ENCODE results near the gene ISY1.
A peak's percentile ranks its signal among the peaks of the same experiment; 100 is the strongest.
"Not testable (repeated sequence)": the region's sequence is repeated elsewhere in the genome, so short reads cannot be mapped to it uniquely, and the experiment has no call there.

ISY1 gene

DNA sequence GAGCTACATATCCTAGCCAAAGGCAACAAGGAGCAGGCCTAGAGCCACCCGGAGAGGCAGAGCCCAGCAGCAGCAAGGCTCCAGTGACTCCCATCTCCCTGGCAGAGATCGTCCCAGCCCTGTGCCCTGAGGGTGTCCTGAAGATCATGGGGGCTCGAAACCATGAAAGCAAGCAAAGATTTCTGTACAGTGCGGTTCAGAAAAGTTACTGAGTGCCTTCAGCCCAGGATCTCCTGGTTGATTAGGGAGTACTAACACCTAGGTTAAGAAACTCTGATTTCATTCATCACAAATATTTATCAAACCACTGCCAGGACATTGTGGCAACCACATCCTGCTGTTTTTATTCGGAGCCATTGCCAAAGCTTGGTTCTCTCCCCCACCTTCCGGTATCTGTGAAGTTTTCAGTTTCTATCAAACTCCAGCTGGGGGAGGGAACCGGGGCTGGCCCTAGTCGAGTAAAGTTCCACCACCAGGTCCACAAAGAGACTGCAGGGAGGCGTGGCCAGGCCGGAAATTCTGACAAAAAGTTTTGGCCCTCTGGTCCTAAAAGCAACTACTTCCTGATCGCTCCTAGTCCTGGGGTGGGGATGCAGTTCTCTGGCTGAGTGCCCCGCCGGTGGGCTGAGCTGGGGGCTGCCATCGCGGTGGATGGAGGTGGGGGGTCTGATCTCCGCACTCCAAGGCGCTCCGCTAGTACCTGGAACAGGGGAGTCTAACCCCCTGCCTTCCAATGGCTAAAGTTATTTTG is 40.4 kb downstream of the ISY1 start:
- DNase-seq (ENCODE audit: low spot score): peak; percentile 73

DNA sequence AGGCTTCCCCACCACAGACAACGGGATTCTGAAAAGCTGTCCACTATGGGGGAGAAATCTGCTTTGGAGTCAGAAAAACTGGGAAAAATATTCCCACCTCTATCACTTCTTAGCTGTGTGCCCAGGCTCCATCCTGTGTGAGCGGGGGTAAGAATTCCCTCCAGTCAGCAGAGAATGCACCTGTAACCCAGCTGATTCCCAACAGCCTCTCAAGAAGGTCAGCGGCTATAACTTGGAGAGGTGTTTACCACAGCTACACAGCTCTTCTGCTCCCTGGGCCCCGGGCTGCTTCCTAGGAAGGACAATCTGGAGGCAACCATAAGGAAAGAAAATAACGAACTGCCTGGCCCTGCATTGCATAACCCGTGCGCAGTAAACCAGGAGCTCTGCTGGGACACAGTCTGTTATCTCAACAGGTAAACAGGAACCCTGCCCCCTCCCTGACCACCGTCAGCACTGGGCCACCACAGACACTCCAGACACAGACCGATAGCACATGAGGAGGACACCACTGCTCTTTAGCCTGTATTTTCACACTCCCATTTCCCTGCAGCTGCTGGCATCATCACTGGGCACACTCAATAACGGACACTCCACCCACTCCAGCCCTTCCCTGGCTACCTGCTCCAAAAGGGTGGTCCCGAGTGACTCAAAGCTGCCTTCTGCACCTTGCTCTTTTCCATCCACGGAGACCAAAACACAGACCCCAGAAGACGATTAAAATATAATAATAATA is 41.3 kb downstream of the ISY1 start:
- DNase-seq (ENCODE audit: low spot score): no peak

DNA sequence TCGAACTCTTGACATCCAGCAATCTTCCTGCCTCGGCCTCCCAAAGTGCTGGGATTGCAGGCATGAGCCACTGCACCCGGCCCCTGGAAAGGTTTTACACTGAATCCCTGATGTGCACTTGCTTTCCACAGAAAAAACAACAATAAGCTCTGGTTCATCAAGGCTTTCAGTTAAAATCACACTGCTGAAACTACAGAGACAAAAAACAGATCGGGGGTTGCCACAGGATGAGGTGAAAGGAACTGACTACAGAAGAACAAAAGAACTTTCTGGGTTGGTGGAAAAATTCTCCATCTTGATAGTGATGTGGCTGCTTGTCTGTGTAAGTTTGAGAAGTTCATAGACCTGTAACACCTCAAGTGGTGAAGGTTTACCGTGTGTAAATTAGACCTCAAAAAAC is 42.1 kb downstream of the ISY1 start:
- no peak for DNase-seq (ENCODE audit: low spot score)

DNA sequence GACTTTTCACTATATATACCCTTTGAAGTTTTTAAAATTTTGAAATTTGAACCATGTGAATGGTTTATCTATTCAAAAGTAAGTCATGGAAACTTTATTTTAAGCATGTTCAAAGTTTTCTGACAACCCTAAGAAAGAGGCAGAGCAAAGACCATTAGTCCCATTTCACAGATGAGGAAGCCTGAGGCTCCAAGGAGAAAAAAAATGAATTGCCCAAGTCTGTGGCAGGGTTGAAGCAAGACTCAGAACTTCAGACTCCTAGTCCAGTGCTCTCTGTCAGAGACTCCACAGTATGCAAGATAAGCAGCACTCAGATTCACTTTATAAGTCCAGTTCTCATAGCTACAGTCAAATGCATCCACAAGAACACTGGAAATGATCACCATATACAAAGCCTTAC is 43.7 kb downstream of the ISY1 start:
- no peak for DNase-seq (ENCODE audit: low spot score)

DNA sequence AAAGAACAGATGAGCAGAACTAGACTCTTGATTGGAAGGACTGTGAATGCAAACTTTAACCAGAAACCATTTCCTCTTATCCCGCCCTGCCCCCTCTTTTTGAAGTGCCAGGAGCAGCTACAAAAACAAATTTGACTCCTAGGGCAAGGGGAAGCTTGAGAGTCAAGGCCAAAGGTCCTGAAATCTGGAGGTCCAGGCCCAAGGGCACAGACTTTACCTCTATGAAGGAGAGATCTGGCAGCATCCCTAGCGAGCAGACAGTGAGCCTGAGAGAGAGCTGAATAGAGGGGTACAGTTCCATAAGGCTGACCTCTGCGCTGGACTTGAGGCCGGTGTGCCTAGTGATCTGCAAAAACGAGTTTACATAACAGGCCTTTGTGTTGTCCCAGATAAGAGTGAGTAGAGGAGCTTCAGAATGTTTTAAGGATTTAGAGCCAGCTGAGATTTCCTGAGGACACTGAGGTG is 44.3 kb downstream of the ISY1 start:
- DNase-seq (ENCODE audit: low spot score): no peak

DNA sequence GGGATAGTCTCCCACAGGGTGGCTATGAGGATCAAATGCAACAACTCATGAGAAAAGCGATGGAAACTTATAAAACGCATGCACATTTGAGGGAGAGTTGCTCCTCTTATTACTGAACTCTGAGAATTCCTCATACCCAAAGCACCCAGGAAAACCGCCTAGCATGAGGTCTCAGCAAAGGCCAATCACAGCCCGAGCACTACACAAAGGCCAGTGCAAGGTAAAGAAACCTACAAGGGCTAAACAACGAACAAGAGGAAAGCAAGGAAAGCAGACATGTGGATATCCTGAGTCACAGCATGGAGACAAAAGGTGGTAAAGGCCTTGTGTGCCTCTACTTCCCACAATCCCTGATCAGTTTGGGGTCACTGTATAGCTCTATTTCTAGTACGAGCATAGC is 46.4 kb downstream of the ISY1 start:
- no peak for DNase-seq (ENCODE audit: low spot score)

DNA sequence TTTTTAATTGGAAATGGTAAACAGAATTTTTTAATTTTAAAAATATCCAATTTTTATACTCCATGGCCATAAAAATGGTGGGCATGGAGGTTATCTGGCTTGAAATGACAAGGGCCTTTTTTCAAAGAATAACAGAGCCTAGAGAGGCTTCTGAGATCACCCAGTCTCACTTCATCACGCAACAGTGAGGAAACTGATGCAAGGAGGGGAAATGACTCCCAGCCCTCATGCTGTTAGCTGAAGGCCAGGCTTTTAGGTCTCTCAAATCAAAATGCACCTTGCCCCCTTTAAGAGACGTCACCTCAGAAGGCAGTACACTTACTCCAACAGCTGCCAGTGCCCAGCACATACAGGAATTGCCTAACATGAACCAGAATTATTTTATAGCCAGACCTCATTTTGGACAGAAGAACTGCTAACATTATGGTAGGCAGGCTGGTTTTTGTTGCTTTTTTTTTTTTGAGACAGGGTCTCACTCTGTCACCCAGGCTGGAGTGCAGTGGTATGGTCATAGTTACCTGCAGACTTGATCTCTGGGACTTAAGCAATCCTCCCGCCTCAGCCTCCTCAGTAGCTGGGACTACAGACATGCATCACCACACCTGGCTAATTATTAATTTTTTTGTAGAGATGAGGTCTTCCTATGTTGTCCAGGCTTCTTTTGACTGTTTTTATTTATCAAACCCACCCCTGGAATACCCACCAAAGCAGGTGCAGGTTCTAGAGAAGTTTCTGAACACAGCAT is 48.4 kb downstream of the ISY1 start:
- DNase-seq (ENCODE audit: low spot score): peak; percentile 46

DNA sequence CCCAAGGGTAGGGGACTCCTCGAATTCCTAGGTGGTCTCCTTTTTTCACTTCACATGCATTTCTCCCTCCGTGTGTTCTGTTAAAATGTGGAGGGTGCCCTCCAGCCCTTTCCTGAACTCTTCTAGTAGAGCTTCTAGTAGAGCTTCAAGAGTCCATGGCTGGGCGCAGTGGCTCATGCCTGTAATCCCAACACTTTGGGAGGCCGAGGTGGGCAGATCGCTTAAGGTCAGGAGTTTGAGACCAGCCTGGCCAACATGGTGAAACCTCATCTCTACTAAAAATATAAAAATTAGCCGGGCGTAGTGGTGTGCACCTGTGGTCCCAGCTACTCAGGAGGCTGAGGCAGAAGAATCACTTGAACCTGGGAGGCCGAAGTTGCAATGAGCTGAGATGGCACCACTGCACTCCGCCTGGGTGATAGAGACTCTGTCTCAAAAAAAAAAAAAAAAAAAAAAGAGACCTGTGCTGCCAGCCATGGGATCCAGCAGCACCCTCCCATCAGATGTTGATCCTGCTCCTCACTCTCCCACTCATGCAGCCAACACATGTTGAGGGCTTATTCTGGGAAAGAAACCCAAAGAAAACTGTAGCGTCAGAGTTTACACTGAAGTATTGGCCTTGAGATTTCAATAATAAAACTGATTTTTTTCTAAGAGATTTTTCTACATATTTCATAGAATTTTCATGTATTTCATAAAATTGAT is 49.6 kb downstream of the ISY1 start:
- DNase-seq (ENCODE audit: low spot score): not testable (repeated sequence)

DNA sequence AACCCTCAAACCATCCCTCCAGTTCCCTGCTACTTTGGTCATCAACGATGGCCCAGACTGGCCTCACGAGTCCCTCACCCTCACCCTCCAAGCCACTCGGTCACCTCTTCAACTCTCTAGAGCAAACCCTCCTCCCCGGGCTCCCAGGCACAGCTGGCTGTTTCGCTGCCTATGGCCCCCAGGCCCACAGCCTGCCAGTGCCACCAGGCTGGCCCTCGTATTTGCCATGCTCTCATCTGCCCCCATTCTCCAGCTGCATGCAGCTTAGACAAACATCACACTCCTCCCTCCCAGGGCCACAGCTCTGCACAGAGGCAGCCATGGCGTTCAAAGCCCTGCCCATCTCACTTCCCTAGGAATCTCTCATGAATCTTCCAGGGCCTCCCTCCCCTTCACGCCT is 53.1 kb downstream of the ISY1 start:
- no peak for DNase-seq (ENCODE audit: low spot score)

DNA sequence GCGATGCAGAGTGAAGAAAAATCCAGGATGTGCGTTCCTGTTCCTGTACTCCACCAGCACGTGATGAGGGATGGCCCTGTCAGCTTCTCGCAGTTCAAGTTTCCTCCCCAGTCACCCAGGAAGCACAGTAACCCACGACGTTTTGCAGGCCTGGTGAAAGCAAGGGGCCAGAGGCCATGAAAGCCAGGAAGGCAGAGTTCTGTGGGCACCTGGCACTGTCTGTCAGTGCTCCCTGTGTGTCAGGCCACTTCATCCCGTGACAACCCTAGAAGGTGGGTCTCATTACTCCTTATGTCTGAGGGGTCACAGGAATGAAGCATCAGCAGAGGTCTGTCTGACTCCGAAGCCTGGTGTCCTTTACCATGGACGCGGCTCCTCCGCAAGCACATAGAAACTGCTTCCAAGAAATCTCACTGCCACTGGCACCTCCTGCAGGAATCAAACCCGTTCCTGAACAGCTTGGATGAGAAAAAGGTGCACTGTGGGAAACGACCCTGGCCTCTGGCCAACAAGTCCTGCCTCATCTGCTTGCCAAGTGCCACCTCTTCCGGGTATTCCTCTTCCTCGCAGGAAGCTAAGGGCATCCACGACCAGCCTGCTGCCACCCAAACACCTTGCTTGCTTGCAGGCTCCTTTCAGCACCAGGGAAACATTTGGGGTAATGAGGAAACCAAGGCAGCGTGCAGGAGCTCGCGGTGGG is 53.8 kb downstream of the ISY1 start:
- no peak for DNase-seq (ENCODE audit: low spot score)

DNA sequence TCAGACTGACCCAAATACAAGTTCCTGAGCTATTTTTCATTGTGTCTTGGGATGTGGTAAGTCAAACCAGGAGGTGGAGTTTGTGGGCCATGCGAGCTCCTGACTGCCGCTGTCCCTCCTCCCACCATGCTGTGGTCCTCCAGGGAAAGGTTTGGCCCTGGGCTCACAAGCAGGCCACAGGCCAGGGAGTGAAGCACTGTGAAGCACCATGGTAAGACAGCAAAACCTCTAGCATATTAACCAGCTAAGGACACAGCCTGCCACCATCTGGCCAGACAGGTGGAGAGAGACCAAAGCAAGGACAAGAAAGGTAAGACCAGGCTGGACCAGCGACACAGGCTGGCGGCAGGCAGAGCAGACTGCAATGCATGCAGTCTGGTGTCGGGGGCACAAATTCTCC is 54.5 kb downstream of the ISY1 start:
- no peak for DNase-seq (ENCODE audit: low spot score)

DNA sequence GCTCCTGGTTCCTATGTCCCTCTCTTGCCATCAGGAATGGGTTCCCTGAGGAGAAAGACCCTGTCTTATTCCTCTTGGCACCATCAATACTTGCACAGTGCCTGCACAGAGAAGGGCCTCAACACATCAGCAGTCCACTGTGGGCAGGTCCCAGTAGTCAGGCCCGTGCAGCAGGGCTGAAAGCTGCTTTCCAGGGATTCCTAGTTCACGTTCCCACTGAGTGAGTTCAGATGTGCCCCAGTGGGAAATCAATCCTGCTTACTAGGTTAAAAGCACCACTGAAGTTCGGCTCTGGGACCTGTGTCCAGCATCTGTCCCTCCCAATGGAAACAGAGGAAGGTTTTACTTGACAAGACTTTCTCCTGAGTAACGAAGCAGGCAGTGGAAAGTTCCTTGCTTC is 55.0 kb downstream of the ISY1 start:
- DNase-seq (ENCODE audit: low spot score): no peak

DNA sequence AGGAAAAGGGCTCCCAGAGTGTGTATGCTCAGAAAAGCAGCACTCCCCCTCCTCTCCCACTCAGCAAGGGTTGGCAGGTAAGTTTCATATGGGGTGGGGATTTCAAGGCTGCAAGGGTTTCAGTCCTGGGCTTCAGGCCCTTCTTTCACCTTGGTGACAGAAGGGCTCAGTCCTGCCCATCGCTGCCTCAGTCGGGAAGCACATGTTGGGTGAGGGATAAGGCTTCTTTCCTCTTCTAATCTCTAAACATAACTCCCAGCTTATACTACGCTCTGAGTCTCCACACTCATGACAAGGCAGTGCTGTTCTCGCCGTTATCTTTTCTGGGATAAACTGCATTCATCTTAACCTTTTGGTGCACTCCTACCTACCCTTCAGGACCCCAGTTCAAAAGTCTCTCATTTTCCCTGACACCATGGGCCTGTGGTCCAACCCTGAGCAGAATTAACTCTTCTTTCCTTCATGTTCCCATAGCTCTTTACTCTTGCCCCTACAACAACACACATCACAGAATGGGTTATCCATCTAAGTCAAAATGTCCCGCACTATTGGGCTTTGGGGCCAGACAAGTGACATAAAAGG is 56.3 kb downstream of the ISY1 start:
- DNase-seq (ENCODE audit: low spot score): no peak

DNA sequence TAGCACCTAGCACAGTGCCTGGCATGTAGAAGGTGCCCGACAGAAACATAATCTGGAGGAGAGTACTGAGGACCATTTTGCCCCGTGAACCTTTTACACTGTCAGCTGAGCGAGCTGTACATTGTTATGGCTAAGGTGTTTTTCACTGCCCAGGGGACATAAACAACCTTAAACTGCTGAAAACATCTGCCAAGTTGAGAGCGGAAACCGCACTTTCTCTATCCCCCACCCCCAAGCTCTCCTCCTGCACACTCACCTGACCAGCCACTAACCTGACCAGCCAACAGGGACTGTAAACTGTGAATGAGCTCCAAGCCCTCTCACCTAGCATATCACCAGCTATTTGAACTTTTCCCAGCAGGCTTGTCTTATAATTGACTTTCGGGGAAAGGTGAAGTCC is 56.8 kb downstream of the ISY1 start:
- DNase-seq (ENCODE audit: low spot score): no peak

DNA sequence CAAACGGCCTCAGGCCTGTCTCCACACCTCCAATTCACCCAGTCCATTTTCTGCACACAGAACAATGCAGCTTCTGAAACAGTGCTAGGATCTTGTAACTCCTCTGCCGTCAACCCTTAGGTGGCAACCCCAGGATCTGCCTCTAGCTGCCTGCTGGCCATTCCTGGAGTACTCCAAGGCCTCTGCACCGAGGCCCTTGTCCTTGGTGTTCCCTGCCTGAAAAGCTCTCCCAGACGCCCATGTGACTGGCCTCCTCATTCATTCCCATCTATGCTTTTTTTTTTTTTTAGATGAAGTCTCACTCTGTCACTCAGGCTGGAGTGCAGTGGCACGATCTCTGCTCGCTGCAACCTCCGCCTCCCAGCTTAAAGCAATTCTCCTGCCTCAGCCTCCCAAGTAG is 57.6 kb downstream of the ISY1 start:
- DNase-seq (ENCODE audit: low spot score): no peak

DNA sequence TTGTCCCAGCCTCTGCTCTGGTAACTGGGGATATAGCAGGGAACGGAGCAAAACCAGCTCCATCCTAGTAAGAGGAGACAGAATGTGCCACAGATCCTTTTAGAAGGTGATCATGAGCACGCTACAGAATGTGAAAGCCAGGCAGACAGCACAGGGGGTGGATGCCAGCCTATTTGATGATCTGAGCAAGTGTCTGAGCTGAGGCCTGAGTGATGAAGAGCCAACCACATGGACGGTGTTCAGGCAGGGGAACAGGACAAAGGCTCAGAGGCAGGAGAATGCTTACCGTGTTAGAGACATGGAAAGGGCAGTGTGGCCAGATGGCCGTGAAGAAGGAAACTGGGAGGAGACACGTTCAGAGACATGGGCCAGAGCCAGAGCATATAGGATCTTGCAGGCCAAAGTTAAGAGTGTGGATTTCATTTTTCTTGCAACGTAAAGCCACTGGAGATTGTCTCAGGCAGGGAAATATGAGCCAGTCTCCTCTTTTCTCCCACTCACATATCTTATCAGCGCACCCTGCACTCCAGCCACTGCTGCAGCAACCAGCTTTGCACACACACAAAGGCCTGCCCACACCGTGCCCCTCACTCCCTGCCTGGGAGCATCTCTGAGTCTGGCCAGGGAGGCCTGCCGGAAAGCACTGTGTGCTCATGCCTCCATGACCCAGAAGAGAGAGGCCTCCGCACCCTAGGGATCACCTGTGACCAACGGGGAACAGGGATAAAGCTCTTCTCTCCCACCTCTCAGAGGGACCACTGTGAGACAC is 59.3 kb downstream of the ISY1 start:
- no peak for DNase-seq (ENCODE audit: low spot score)

DNA sequence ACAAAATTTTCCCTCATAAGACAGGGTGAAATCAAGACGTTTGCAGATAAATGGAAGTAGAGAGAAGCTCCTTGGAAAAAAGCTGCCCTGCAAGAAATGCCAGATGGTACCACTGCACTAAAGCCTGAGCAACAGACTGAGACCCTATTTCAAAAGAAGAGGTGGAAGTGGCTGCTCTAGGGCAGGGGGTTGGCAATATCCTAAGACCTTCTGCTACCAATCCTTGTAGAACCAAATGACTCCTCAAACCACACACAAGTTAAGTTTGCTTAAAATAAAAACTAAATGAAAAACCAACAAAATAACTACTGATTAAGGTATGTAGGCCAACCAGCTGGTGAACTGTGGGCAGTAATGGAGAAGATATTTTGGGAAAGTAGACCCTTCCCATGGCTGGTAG is 60.6 kb downstream of the ISY1 start:
- no peak for DNase-seq (ENCODE audit: low spot score)

DNA sequence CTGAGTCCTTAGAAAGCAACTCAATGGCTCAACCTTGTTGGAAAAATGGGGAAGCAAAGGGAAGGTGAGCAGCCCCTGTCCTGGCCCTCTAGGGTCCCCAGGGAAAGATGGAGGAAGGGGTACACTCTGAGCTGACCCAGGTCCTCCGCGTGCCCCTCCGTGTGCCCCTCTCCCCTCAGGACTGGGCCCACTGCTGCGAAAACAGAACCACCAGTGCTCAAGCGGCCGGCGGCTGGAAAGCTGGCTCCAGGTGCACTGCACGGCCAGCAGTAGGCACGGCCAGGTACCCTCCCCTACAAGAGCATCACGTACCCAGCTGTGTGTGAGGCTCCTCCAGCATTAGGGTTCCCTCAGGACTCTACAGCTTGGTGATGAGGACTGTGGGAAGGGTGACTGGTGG is 65.6 kb downstream of the ISY1 start:
- DNase-seq (ENCODE audit: low spot score): no peak

DNA sequence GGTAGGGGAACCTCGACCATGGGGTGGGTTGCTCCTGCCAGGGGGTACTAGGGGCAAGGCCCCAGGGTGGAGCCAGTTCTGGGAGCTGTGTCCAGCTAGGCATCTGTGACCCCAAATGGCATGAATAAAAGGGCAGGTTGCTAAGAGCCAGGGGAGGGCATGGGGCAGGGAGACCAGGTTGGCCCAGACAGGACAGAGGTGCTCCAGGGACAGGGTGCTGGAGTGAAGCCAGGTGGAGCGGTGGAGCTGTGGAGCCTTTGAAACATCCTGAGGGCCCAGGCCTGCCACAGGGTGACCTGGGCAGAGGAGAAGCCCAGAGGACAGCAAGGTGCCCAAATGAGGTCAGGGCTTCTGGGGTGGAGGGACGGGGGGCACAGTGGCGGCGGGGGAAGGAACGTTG is 72.6 kb downstream of the ISY1 start:
- DNase-seq (ENCODE audit: low spot score): not testable (repeated sequence)

DNA sequence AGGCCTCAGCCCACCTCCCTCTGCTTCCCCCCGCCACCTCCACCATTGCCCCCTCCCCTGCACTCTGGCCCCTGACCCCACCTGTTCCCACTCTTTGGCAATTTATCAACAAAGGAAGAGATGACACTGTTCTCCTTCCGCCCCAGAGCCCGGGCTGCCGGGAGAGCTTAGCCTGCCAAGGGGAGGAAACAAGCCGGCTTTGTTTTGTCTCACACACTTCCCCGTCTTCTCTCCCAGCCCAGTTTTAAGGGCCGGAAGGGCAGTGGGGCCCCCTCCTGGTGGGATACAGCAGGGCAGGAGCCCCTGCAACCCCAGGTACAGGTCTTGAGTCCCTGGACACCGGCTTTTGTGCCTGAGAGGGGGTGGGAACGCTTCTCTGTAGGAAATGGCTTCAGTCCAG is 73.0 kb downstream of the ISY1 start:
- not testable (repeated sequence) for DNase-seq (ENCODE audit: low spot score)

Data from LoVo (cell line).